WTC11 (cell line): ENCODE data around the gene AVPR2. TPM values are rescaled to one million over a fixed set of nuclear protein-coding genes. Genes with fewer than 3 reads are reported as not detected.

Experiments
- ATAC-seq: fragments of 200-7000 bp; cut with Tn5 transposase; 2 replicates; pipeline ENCODE4 v1.10.0; 2021; ENCODE audit warnings: mild to moderate bottlenecking, moderate library complexity
- CTCF ChIA-PET: fragments of 300-600 bp; sonication (Branson Sonifier 250); formaldehyde crosslinking; loops from one replicate; lab custom pipeline; 2021; ENCODE audit warnings: antibody characterized with exemption; lab: Charles Lee
- POLR2A ChIA-PET: fragments of 350-600 bp; sonication (Branson Sonifier 250); formaldehyde crosslinking; loops from one replicate; lab custom pipeline; 2021; ENCODE audit warnings: antibody characterized with exemption; lab: Charles Lee
- DNase-seq: peaks from one replicate; pipeline ENCODE4 v3.0.0; 2021; ENCODE audit warnings: low spot score
- H3K27ac Mint-ChIP-seq: 2 replicates; pipeline ENCODE4 v1.8.0; 2021; ENCODE audit warnings: mixed read lengths
- H3K27me3 Mint-ChIP-seq: 2 replicates; pipeline ENCODE4 v1.8.0; 2021; ENCODE audit warnings: low read depth, mild to moderate bottlenecking, moderate library complexity, mixed read lengths
- H3K36me3 Mint-ChIP-seq: 2 replicates; pipeline ENCODE4 v1.8.0; 2021; ENCODE audit warnings: mixed read lengths
- H3K4me1 Mint-ChIP-seq: 2 replicates; pipeline ENCODE4 v1.8.0; 2022; ENCODE audit warnings: mixed read lengths
- H3K4me3 Mint-ChIP-seq: 2 replicates; pipeline ENCODE4 v1.8.0; 2021; ENCODE audit warnings: mild to moderate bottlenecking, moderate library complexity, mixed read lengths
- H3K9me3 Mint-ChIP-seq: 2 replicates; pipeline ENCODE4 v1.8.0; 2021; ENCODE audit warnings: mixed read lengths
- AR ChIP-seq: fragments of 250-450 bp; sonication (Bioruptor Pico); IDR thresholded peaks from 2 replicates; pipeline ENCODE4 v1.9.0; 2021; ENCODE audit warnings: mild to moderate bottlenecking
- CBFB ChIP-seq: sonication (generic); formaldehyde crosslinking; IDR thresholded peaks from 2 replicates; pipeline ENCODE4 v1.8.1; 2022; ENCODE audit warnings: mild to moderate bottlenecking, low read depth, missing genetic modification reagents
- ELF4 ChIP-seq: sonication (generic); formaldehyde crosslinking; IDR thresholded peaks from 2 replicates; pipeline ENCODE4 v1.8.1; 2022; ENCODE audit warnings: low read depth, mild to moderate bottlenecking, moderate library complexity, missing genetic modification reagents
- EMX1 ChIP-seq: fragments of 250-450 bp; sonication (Bioruptor Pico); IDR thresholded peaks from 2 replicates; pipeline ENCODE4 v1.8.0; 2021; ENCODE audit warnings: mild to moderate bottlenecking
- FOXP4 ChIP-seq: sonication (generic); formaldehyde crosslinking; IDR thresholded peaks from 2 replicates; pipeline ENCODE4 v1.8.0; 2022; ENCODE audit warnings: mild to moderate bottlenecking, missing genetic modification reagents
- HMGXB4 ChIP-seq: sonication (generic); formaldehyde crosslinking; IDR thresholded peaks from 2 replicates; pipeline ENCODE4 v1.8.1; 2023; ENCODE audit warnings: mild to moderate bottlenecking, moderate library complexity, missing genetic modification reagents
- IRF1 ChIP-seq: sonication (generic); formaldehyde crosslinking; IDR thresholded peaks from 2 replicates; pipeline ENCODE4 v1.8.0; 2023; ENCODE audit warnings: missing genetic modification reagents
- IRF2 ChIP-seq: sonication (generic); formaldehyde crosslinking; IDR thresholded peaks from 2 replicates; pipeline ENCODE4 v1.8.0; 2022; ENCODE audit warnings: low read depth, missing genetic modification reagents, borderline replicate concordance
- NFATC4 ChIP-seq: fragments of 250-450 bp; sonication (Bioruptor Pico); IDR thresholded peaks from 2 replicates; pipeline ENCODE4 v1.9.0; 2021; ENCODE audit warnings: mild to moderate bottlenecking
- PRRX2 ChIP-seq: fragments of 250-450 bp; sonication (Bioruptor Pico); IDR thresholded peaks from 2 replicates; pipeline ENCODE4 v1.8.0; 2021; ENCODE audit warnings: mild to moderate bottlenecking
- TEAD4 ChIP-seq: sonication (generic); formaldehyde crosslinking; IDR thresholded peaks from 2 replicates; pipeline ENCODE4 v1.8.0; 2022; ENCODE audit warnings: mild to moderate bottlenecking, missing genetic modification reagents
- ZNF121 ChIP-seq: sonication (generic); formaldehyde crosslinking; IDR thresholded peaks from 2 replicates; pipeline ENCODE4 v1.8.0; 2023; ENCODE audit warnings: missing genetic modification reagents
- ZNF512 ChIP-seq: sonication (generic); formaldehyde crosslinking; IDR thresholded peaks from 2 replicates; pipeline ENCODE4 v1.8.1; 2022; ENCODE audit warnings: missing genetic modification reagents, borderline replicate concordance
- ZNF671 ChIP-seq: fragments of 250-450 bp; sonication (Bioruptor Pico); IDR thresholded peaks from 2 replicates; pipeline ENCODE4 v1.8.0; 2021; ENCODE audit warnings: mild to moderate bottlenecking
- total RNA-seq: library from RNA; stranded (reverse); gene quantifications from 3 replicates; pipeline ENCODE4 v1.2.3, GENCODE V29; 2021
- TF ChIP-seq, protein P1 (sequence below): sonication (generic); formaldehyde crosslinking; IDR thresholded peaks from 2 replicates; pipeline ENCODE4 v1.8.1; 2022; ENCODE audit warnings: low read depth, mild to moderate bottlenecking, moderate library complexity, missing genetic modification reagents, borderline replicate concordance
- TF ChIP-seq, protein P2 (sequence below): sonication (generic); formaldehyde crosslinking; IDR thresholded peaks from 2 replicates; pipeline ENCODE4 v1.8.0; 2023; ENCODE audit warnings: mild to moderate bottlenecking, missing genetic modification reagents
- TF ChIP-seq, protein P3 (sequence below): sonication (generic); formaldehyde crosslinking; IDR thresholded peaks from 2 replicates; pipeline ENCODE4 v1.8.1; 2023; ENCODE audit warnings: mild to moderate bottlenecking, missing genetic modification reagents, moderate library complexity

Gene AVPR2
- total RNA-seq, 1 experiment from 2014 or later: 0.11 TPM

- TF ChIP-seq, protein P1, sequence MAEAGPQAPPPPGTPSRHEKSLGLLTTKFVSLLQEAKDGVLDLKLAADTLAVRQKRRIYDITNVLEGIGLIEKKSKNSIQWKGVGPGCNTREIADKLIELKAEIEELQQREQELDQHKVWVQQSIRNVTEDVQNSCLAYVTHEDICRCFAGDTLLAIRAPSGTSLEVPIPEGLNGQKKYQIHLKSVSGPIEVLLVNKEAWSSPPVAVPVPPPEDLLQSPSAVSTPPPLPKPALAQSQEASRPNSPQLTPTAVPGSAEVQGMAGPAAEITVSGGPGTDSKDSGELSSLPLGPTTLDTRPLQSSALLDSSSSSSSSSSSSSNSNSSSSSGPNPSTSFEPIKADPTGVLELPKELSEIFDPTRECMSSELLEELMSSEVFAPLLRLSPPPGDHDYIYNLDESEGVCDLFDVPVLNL (CRISPR knock-in tag): no peak
- TF ChIP-seq, protein P2, sequence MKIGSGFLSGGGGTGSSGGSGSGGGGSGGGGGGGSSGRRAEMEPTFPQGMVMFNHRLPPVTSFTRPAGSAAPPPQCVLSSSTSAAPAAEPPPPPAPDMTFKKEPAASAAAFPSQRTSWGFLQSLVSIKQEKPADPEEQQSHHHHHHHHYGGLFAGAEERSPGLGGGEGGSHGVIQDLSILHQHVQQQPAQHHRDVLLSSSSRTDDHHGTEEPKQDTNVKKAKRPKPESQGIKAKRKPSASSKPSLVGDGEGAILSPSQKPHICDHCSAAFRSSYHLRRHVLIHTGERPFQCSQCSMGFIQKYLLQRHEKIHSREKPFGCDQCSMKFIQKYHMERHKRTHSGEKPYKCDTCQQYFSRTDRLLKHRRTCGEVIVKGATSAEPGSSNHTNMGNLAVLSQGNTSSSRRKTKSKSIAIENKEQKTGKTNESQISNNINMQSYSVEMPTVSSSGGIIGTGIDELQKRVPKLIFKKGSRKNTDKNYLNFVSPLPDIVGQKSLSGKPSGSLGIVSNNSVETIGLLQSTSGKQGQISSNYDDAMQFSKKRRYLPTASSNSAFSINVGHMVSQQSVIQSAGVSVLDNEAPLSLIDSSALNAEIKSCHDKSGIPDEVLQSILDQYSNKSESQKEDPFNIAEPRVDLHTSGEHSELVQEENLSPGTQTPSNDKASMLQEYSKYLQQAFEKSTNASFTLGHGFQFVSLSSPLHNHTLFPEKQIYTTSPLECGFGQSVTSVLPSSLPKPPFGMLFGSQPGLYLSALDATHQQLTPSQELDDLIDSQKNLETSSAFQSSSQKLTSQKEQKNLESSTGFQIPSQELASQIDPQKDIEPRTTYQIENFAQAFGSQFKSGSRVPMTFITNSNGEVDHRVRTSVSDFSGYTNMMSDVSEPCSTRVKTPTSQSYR (CRISPR knock-in tag): no peak
- TF ChIP-seq ZNF512 (no peak), IRF1 (CRISPR knock-in tag) (no peak), ZNF671 (CRISPR knock-in tag) (no peak), EMX1 (CRISPR knock-in tag) (no peak), CBFB (no peak), PRRX2 (CRISPR knock-in tag) (no peak)
Observed at GRCh38 chrX:153953892-153954557, 49.6 kb downstream of the AVPR2 start (continued).

GRCh38 chrX:153954558-153955227, 50.2 kb downstream of the AVPR2 start:
- no peak for DNase-seq
- Mint-ChIP-seq H3K27ac (no peak overlapping the region), H3K4me3 (no peak overlapping the region), H3K4me1 (no peaks in the 10 kb centered on the region), H3K9me3 (no peaks in the 10 kb centered on the region), H3K36me3 (peaks cover 39% of the 10 kb centered on the region), H3K27me3 (no peaks in the 10 kb centered on the region)
- POLR2A ChIA-PET: no interaction called here
- no peak for ATAC-seq
- CTCF ChIA-PET: no interaction called here
- TF ChIP-seq AR (CRISPR knock-in tag) (no peak), ZNF121 (CRISPR knock-in tag) (no peak)
- TF ChIP-seq, protein P3, sequence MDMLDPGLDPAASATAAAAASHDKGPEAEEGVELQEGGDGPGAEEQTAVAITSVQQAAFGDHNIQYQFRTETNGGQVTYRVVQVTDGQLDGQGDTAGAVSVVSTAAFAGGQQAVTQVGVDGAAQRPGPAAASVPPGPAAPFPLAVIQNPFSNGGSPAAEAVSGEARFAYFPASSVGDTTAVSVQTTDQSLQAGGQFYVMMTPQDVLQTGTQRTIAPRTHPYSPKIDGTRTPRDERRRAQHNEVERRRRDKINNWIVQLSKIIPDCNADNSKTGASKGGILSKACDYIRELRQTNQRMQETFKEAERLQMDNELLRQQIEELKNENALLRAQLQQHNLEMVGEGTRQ (CRISPR knock-in tag): no peak
- TF ChIP-seq, all 79 proteins: peak for 0

GRCh38 chrX:153955228-153955732, 50.8 kb downstream of the AVPR2 start:
- Mint-ChIP-seq H3K27me3 (no peaks in the 10 kb centered on the region), H3K4me1 (no peaks in the 10 kb centered on the region), H3K9me3 (no peaks in the 10 kb centered on the region), H3K27ac (no peak overlapping the region), H3K4me3 (no peak overlapping the region), H3K36me3 (peaks cover 39% of the 10 kb centered on the region)
- ChIA-PET POLR2A (no interaction called here), CTCF (no interaction called here)
- no peak for DNase-seq
- no peak for ATAC-seq
- TF ChIP-seq TEAD4 (CRISPR knock-in tag): no peak
- TF ChIP-seq IRF2 (CRISPR knock-in tag): no peak
- TF ChIP-seq FOXP4 (CRISPR knock-in tag): no peak
- TF ChIP-seq HMGXB4 (CRISPR knock-in tag): no peak
- TF ChIP-seq ELF4 (CRISPR knock-in tag): no peak
- TF ChIP-seq NFATC4 (CRISPR knock-in tag): no peak
